IMR-90 (cell line): Measurements from ENCODE around the gene TXNDC16. TPM values are rescaled to one million over a fixed set of nuclear protein-coding genes. Genes with fewer than 3 reads are reported as not detected.

Experiments used
- ATAC-seq: fragments of 200-7000 bp; cut with Tn5 transposase; 2 replicates; pipeline ENCODE4 v1.9.1; 2020; ENCODE audit warnings: low read depth, mild to moderate bottlenecking, moderate library complexity
- BruUV-seq: library from RNA; stranded (reverse); fragments of 400-500 nt; replicated peaks from 2 replicates; lab custom pipeline; 2021; lab: Mats Ljungman, UMichigan
- CTCF ChIA-PET: fragments of 300-600 bp; formaldehyde crosslinking; extraction: SDS; loops from one replicate; lab custom pipeline; 2021; ENCODE audit warnings: antibody characterized with exemption; lab: Yijun Ruan, JAX
- POLR2A ChIA-PET: fragments of 300-600 bp; sonication (Branson Sonifier 250); formaldehyde crosslinking; loops from one replicate; lab custom pipeline; 2022; ENCODE audit warnings: antibody characterized with exemption; ENCODE audit not compliant: unreplicated experiment; lab: Charles Lee
- DNase-seq: peaks from one replicate; pipeline ENCODE4 v3.0.0; 2013
- H2AFZ ChIP-seq: replicated peaks from 2 replicates; pipeline ENCODE3; 2013; ENCODE audit warnings: low read length, mild to moderate bottlenecking; ENCODE audit not compliant: poor library complexity
- H2AK5ac ChIP-seq: 2 replicates; pipeline ENCODE4 v1.6.1; 2013; ENCODE audit warnings: low read depth, low read length, inconsistent platforms
- H2AK9ac ChIP-seq: replicated peaks from 2 replicates; pipeline ENCODE3; 2013; ENCODE audit warnings: mild to moderate bottlenecking, low read depth, low read length, moderate library complexity; ENCODE audit not compliant: poor library complexity
- H2BK120ac ChIP-seq: 2 replicates; pipeline ENCODE4 v1.6.1; 2013; ENCODE audit warnings: low read depth, low read length, inconsistent platforms
- H2BK15ac ChIP-seq: 3 replicates; pipeline ENCODE4 v1.6.1; 2013; ENCODE audit warnings: low read depth, low read length, inconsistent platforms
- H2BK20ac ChIP-seq: 2 replicates; pipeline ENCODE4 v1.6.1; 2013; ENCODE audit warnings: low read depth, mild to moderate bottlenecking, inconsistent platforms, low read length, moderate library complexity
- H2BK5ac ChIP-seq: 2 replicates; pipeline ENCODE4 v1.6.1; 2013; ENCODE audit warnings: mild to moderate bottlenecking, low read depth, low read length, inconsistent platforms; ENCODE audit not compliant: poor library complexity, severe bottlenecking
- H3K14ac ChIP-seq: replicated peaks from 2 replicates; pipeline ENCODE4 v1.6.1; 2013; ENCODE audit warnings: low read depth, low read length, inconsistent platforms
- H3K18ac ChIP-seq: 2 replicates; pipeline ENCODE4 v1.6.1; 2013; ENCODE audit warnings: low read depth, low read length, control low read depth
- H3K23ac ChIP-seq: 2 replicates; pipeline ENCODE4 v1.6.1; 2013; ENCODE audit warnings: low read depth, low read length, inconsistent platforms
- H3K27ac ChIP-seq: 2 replicates; pipeline ENCODE4 v1.5.1; 2013; ENCODE audit warnings: mild to moderate bottlenecking, control low read depth, low read length; ENCODE audit not compliant: insufficient read depth
- H3K27me3 ChIP-seq: 2 replicates; pipeline ENCODE4 v1.6.1; 2013; ENCODE audit warnings: low read length; ENCODE audit not compliant: control insufficient read depth, insufficient read depth
- H3K36me3 ChIP-seq: 2 replicates; pipeline ENCODE4 v1.6.1; 2013; ENCODE audit warnings: low read length, mixed read lengths; ENCODE audit not compliant: control insufficient read depth, insufficient read depth
- H3K4ac ChIP-seq: 2 replicates; pipeline ENCODE4 v1.6.1; 2013; ENCODE audit warnings: low read depth, low read length, inconsistent platforms
- H3K4me1 ChIP-seq: 2 replicates; pipeline ENCODE4 v1.6.1; 2013; ENCODE audit warnings: low read length, mixed read lengths; ENCODE audit not compliant: control insufficient read depth, insufficient read depth
- H3K4me2 ChIP-seq: 2 replicates; pipeline ENCODE4 v1.6.1; 2013; ENCODE audit warnings: low read depth, mild to moderate bottlenecking, control low read depth, low read length, moderate library complexity
- H3K4me3 ChIP-seq: 2 replicates; pipeline ENCODE4 v1.5.1; 2013; ENCODE audit warnings: low read depth, mild to moderate bottlenecking, control low read depth, low read length, moderate library complexity; ENCODE audit not compliant: insufficient read depth
- H3K56ac ChIP-seq: 2 replicates; pipeline ENCODE4 v1.6.1; 2013; ENCODE audit warnings: low read length, inconsistent platforms; ENCODE audit not compliant: insufficient read depth; ENCODE audit errors: extremely low read depth
- H3K79me1 ChIP-seq, 2 experiments: 2 replicates each; pipeline ENCODE4 v1.6.1; 2013; ENCODE audit warnings: low read length in 2 of 2, inconsistent platforms in 1 of 2, low read depth in 1 of 2
- H3K9ac ChIP-seq: 2 replicates; pipeline ENCODE4 v1.6.1; 2013; ENCODE audit warnings: low read depth, low read length, control low read depth
- H3K9me1 ChIP-seq: 2 replicates; pipeline ENCODE4 v1.6.1; 2013; ENCODE audit warnings: low read length, inconsistent platforms; ENCODE audit not compliant: insufficient read depth
- H3K9me3 ChIP-seq: 2 replicates; pipeline ENCODE4 v1.6.1; 2013; ENCODE audit warnings: low read length; ENCODE audit not compliant: control insufficient read depth, insufficient read depth
- H4K20me1 ChIP-seq: 2 replicates; pipeline ENCODE4 v1.6.1; 2013; ENCODE audit warnings: low read length, inconsistent platforms; ENCODE audit not compliant: insufficient read depth
- H4K5ac ChIP-seq: 2 replicates; pipeline ENCODE4 v1.6.1; 2013; ENCODE audit warnings: mild to moderate bottlenecking, low read depth, low read length, control low read depth
- H4K8ac ChIP-seq, 2 experiments: 2 replicates each; pipeline ENCODE4 v1.6.1; 2013; ENCODE audit warnings: low read depth in 2 of 2, low read length in 2 of 2, control low read depth in 1 of 2, inconsistent platforms in 1 of 2
- H4K91ac ChIP-seq: 2 replicates; pipeline ENCODE4 v1.6.1; 2013; ENCODE audit warnings: low read depth, low read length, inconsistent platforms; ENCODE audit not compliant: insufficient read depth
- BHLHE40 ChIP-seq: fragments of 150-350 bp; IDR thresholded peaks from 2 replicates; pipeline ENCODE4 v1.6.1; 2016; ENCODE audit warnings: mild to moderate bottlenecking, low read depth, low read length
- CEBPB ChIP-seq: IDR thresholded peaks from 2 replicates; pipeline ENCODE4 v1.6.1; 2012; ENCODE audit warnings: low read depth, low read length, improper control_type of control experiment
- CHD1 ChIP-seq: IDR thresholded peaks from 2 replicates; pipeline ENCODE4 v1.6.1; 2012; ENCODE audit warnings: low read depth, low read length, improper control_type of control experiment
- CTCF ChIP-seq: conservative IDR thresholded peaks from 2 replicates; pipeline ENCODE4 v1.5.1; 2012; ENCODE audit warnings: mild to moderate bottlenecking, low read depth, low read length, improper control_type of control experiment
- ELK1 ChIP-seq: fragments of 150-350 bp; IDR thresholded peaks from 2 replicates; pipeline ENCODE4 v1.6.1; 2016; ENCODE audit warnings: low read depth, mild to moderate bottlenecking, low read length, moderate library complexity, borderline replicate concordance
- FOS ChIP-seq: fragments of 150-350 bp; IDR thresholded peaks from 2 replicates; pipeline ENCODE4 v1.6.1; 2016; ENCODE audit warnings: low read depth, low read length
- MAFK ChIP-seq: IDR thresholded peaks from 2 replicates; pipeline ENCODE4 v1.6.1; 2012; ENCODE audit warnings: low read depth, low read length, improper control_type of control experiment
- MAZ ChIP-seq: IDR thresholded peaks from 2 replicates; pipeline ENCODE4 v1.6.1; 2012; ENCODE audit warnings: low read depth, mild to moderate bottlenecking, low read length, improper control_type of control experiment, moderate library complexity, borderline replicate concordance
- MXI1 ChIP-seq: IDR thresholded peaks from 2 replicates; pipeline ENCODE4 v1.6.1; 2012; ENCODE audit warnings: low read depth, mild to moderate bottlenecking, low read length, moderate library complexity, borderline replicate concordance
- NFE2L2 ChIP-seq: fragments of 150-350 bp; IDR thresholded peaks from 2 replicates; pipeline ENCODE4 v1.6.1; 2016; ENCODE audit warnings: low read depth, mild to moderate bottlenecking, low read length
- POLR2A ChIP-seq: IDR thresholded peaks from 2 replicates; pipeline ENCODE4 v1.6.1; 2012; ENCODE audit warnings: mild to moderate bottlenecking, low read depth, low read length
- RAD21 ChIP-seq: IDR thresholded peaks from 2 replicates; pipeline ENCODE4 v1.6.1; 2012; ENCODE audit warnings: low read length, improper control_type of control experiment
- RCOR1 ChIP-seq: IDR thresholded peaks from 2 replicates; pipeline ENCODE4 v1.6.1; 2012; ENCODE audit warnings: mild to moderate bottlenecking, low read length, improper control_type of control experiment; ENCODE audit not compliant: insufficient replicate concordance
- RFX5 ChIP-seq: IDR thresholded peaks from 2 replicates; pipeline ENCODE4 v1.8.0; 2012; ENCODE audit warnings: low read depth, mild to moderate bottlenecking, low read length, moderate library complexity
- SMC3 ChIP-seq: fragments of 150-350 bp; IDR thresholded peaks from 2 replicates; pipeline ENCODE4 v1.6.1; 2016; ENCODE audit warnings: low read depth, mild to moderate bottlenecking, antibody characterized with exemption, low read length, moderate library complexity
- USF2 ChIP-seq: fragments of 150-350 bp; IDR thresholded peaks from 2 replicates; pipeline ENCODE4 v1.6.1; 2017; ENCODE audit warnings: mild to moderate bottlenecking, antibody characterized with exemption, low read length, low read depth
- WGBS, 2 experiments: methylation state at CpG; one replicate each; pipeline versions ENCODE4 v1.1.5 to v1.1.7; 2013; ENCODE audit warnings: missing lambda C conversion rate in 2 of 2; ENCODE audit not compliant: insufficient read length in 1 of 2; ENCODE audit errors: extremely low coverage in 2 of 2; 5-methylcytosine and 5-hydroxymethylcytosine counted together
- dilution Hi-C: fragments of 300-500 bp; cut with HindIII; formaldehyde crosslinking; loops from one replicate; pipeline ENCODE4 v1.14.3; 2018; ENCODE audit warnings: low sequenced_read_pairs; ENCODE audit not compliant: unreplicated experiment
- in situ Hi-C: fragments of 300-500 bp; cut with MboI; formaldehyde crosslinking; loops from 3 replicates; pipeline ENCODE4 v1.14.3; 2019; ENCODE audit warnings: low sequenced_read_pairs, inconsistent platforms, mixed read lengths
- intact Hi-C: fragments of 100-400 bp; cut with micrococcal nuclease; formaldehyde crosslinking; loops from 2 replicates; pipeline ENCODE4 v1.10.0; 2022
- polyA plus RNA-seq, 3 experiments: library from polyadenylated mRNA; depleted of rRNA; stranded (reverse); fragments of >200 nt; gene quantifications; 2 replicates each; pipeline ENCODE4 v1.2.3, GENCODE V29; 2012; ENCODE audit warnings: low replicate concordance in 1 of 3
- total RNA-seq: library from RNA; depleted of rRNA; stranded (reverse); fragments of >200 nt; gene quantifications from 2 replicates; pipeline ENCODE4 v1.2.3, GENCODE V29; 2012

The TXNDC16 gene
- total and polyA plus RNA-seq, 2 of the 4 experiments (the other 2 are of a cell fraction): 1.4 TPM

GRCh38 chr14:52429451-52429850 is 122.9 kb downstream of the TXNDC16 start:
- in situ Hi-C loops: no loop called here
- Histone ChIP-seq H2AFZ (no peak overlapping the region), H3K56ac (no peak overlapping the region), H3K36me3 (no peaks in the 10 kb centered on the region), H2BK5ac (no peak overlapping the region), H3K9ac (no peak overlapping the region), H3K27ac (no peak overlapping the region), H2BK15ac (no peak overlapping the region), H2BK120ac (no peak overlapping the region), H4K91ac (no peak overlapping the region), H4K20me1 (no peaks in the 10 kb centered on the region), H3K4me3 (no peak overlapping the region), H3K4me2 (no peak overlapping the region), H3K9me1 (0 out of 2 replicates have a peak, but pooled peaks cover 3% of the 10 kb centered on the region), H3K27me3 (no peaks in the 10 kb centered on the region), H3K14ac (no peak overlapping the region), H3K18ac (no peak overlapping the region), H4K5ac (no peak overlapping the region), H2AK9ac (no peak overlapping the region), H3K9me3 (no peaks in the 10 kb centered on the region), H2AK5ac (no peak overlapping the region), H3K4me1 (no peaks in the 10 kb centered on the region), H3K4ac (no peak overlapping the region), H2BK20ac (no peak overlapping the region), H3K79me1 (no peaks in the 10 kb centered on the region), H3K23ac (no peak overlapping the region), H4K8ac (no peak overlapping the region)
- POLR2A ChIA-PET: no interaction called here
- no peak for DNase-seq
- WGBS, 2 experiments: no CpG with 5 or more reads among the region's 2 CpGs
- TF ChIP-seq ELK1: no peak
- no peak for TF ChIP-seq NFE2L2
- TF ChIP-seq RAD21: no peak
- TF ChIP-seq FOS: no peak
- TF ChIP-seq RCOR1: no peak
- TF ChIP-seq MAFK: no peak
- TF ChIP-seq MAZ: no peak
- TF ChIP-seq CTCF: no peak
- TF ChIP-seq CHD1: no peak
- no peak for TF ChIP-seq SMC3
- TF ChIP-seq RFX5: no peak
- no peak for TF ChIP-seq BHLHE40
- no peak for TF ChIP-seq CEBPB
- no peak for TF ChIP-seq USF2
- no peak for TF ChIP-seq MXI1
- no peak for TF ChIP-seq POLR2A
- CTCF ChIA-PET: no interaction called here
- intact Hi-C loops: no loop called here
- ATAC-seq: no peak
- dilution Hi-C loops: no loop called here
- no TSS peak for BruUV-seq
